ENCODE measurements around the gene FAM131A.

The FAM131A gene

GRCh38 chr3:184345317-184346144 lies 8.1 kb downstream of the FAM131A start:
- H3K4me3 ChIP-seq (ENCODE audit: control insufficient read depth, low read depth, low read length) = no peak overlapping the region
- peak; percentile 43 for TF ChIP-seq CTCF (conservative IDR thresholded peaks at IDR 0.05; ENCODE audit: control insufficient read depth, insufficient read depth, low read depth, low read length)
- peak; percentile 67 for DNase-seq (ENCODE audit: low read depth)

GRCh38 chr3:184346480-184347190 lies 9.2 kb downstream of the FAM131A start:
- TF ChIP-seq CTCF (conservative IDR thresholded peaks at IDR 0.05; ENCODE audit: control insufficient read depth, insufficient read depth, low read depth, low read length) = no peak
- no peak overlapping the region for H3K4me3 ChIP-seq (ENCODE audit: control insufficient read depth, low read depth, low read length)
- no peak for DNase-seq (ENCODE audit: low read depth)

- DNase-seq (ENCODE audit: low read depth) = peak; percentile 54
- H3K4me3 ChIP-seq (ENCODE audit: control insufficient read depth, low read depth, low read length) = no peak overlapping the region
- TF ChIP-seq CTCF (conservative IDR thresholded peaks at IDR 0.05; ENCODE audit: control insufficient read depth, insufficient read depth, low read depth, low read length) = no peak
These were observed 10.1 kb downstream of the FAM131A start for GRCh38 chr3:184347321-184348056.

DNA sequence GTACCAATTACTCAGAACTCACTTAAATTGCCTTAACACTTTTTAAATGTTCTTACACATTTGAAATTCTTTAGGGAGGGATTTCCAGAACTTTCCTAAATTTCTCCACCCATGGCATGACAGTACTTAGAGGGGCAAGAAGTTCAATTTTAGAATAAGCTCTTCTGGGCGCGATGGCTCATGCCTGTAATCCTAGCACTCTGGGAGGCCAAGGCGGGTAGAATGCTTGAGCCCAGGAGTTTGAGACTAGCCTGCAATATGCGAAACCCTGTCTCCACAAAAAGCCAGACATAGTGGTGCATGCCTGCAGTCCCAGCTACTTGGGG lies 10.6 kb downstream of the FAM131A start:
- no peak overlapping the region for H3K4me3 ChIP-seq (ENCODE audit: control insufficient read depth, low read depth, low read length)
- TF ChIP-seq CTCF (conservative IDR thresholded peaks at IDR 0.05; ENCODE audit: control insufficient read depth, insufficient read depth, low read depth, low read length) = no peak
- DNase-seq (ENCODE audit: low read depth) = no peak

DNA sequence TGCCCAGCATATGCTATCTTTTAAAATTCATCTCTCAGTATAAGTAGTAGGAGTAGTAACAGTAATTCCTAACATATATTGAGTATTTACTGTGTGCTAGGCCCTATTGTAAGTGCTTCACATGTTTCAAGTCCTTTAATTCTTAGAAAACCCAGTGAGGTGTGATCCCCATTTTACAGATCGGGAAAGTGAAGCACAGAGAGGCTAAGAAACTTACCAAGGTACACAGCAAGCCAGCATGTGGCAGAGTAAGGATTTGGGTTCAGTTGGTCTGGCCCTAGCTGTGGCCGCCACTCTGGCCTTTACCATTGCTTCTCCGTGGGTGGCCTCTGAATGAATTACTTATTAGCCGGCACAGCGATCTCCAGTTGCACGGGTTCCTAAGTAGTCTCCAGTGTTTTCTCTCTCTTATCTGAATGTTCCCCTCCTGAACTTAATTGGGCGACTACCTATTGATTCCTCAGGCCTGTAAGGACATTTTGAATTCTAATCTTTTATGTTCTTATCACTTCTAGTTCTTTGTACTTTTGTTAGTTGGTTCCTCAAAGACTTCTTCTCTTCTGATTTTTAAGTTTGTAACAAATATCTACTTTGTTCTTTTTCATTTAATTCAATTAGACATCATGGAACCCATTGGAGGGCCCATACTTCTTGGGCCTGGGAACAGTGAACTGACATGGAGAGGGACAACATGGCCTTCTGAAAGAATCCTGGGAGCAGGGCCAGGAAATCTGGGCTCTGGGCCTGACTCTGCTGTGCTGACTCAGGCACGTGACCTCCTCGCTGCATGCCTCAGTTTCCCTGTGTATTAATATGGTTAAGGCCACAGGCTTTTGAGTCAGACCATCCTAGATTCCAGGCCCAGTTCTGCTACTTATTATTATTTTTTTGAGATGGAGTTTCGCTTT lies 12.4 kb downstream of the FAM131A start:
- TF ChIP-seq CTCF (conservative IDR thresholded peaks at IDR 0.05; ENCODE audit: control insufficient read depth, insufficient read depth, low read depth, low read length) = no peak
- DNase-seq (ENCODE audit: low read depth) = no peak
- H3K4me3 ChIP-seq (ENCODE audit: control insufficient read depth, low read depth, low read length) = no peak overlapping the region

- DNase-seq (ENCODE audit: low read depth) = no peak
- TF ChIP-seq CTCF (conservative IDR thresholded peaks at IDR 0.05; ENCODE audit: control insufficient read depth, insufficient read depth, low read depth, low read length) = no peak
- H3K4me3 ChIP-seq (ENCODE audit: control insufficient read depth, low read depth, low read length) = no peak overlapping the region
These were observed 13.2 kb downstream of the FAM131A start for GRCh38 chr3:184350618-184351017.
